ENCODE measurements around the gene TLCD5.
A peak's percentile ranks its signal among the peaks of the same experiment; 100 is the strongest.

Gene TLCD5

GRCh38 chr11:120335556-120335907, 10.4 kb downstream of the TLCD5 start:
- Histone ChIP-seq H3K9me3 (ENCODE audit: low read length) (no peaks in the 10 kb centered on the region), H3K9ac (ENCODE audit: low read length) (peak overlapping the region; percentile 70), H3K27me3 (ENCODE audit: insufficient read depth, low read length) (no peaks in the 10 kb centered on the region), H3K79me2 (ENCODE audit: insufficient read depth, low read length) (no peaks in the 10 kb centered on the region), H2AFZ (ENCODE audit: low read length) (no peak overlapping the region), H3K9me2 (ENCODE audit: low read depth, low read length) (no peaks in the 10 kb centered on the region), H3K36me3 (ENCODE audit: insufficient read depth, low read length) (no peaks in the 10 kb centered on the region), H3K27ac (ENCODE audit: low read depth, low read length, poor library complexity, severe bottlenecking) (peak overlapping the region; percentile 17), H3F3A (ENCODE audit: insufficient read depth, low read length) (peaks cover 6% of the 10 kb centered on the region; the same call in 1 of the 2 replicates), H4K20me1 (ENCODE audit: insufficient read depth, low read length) (no peaks in the 10 kb centered on the region), H3K4me1 (ENCODE audit: insufficient read depth, low read length, severe bottlenecking) (peaks cover 37% of the 10 kb centered on the region), H3K4me3 (ENCODE audit: low read depth, low read length, poor library complexity, severe bottlenecking) (peak overlapping the region; percentile 85), H3K4me2 (ENCODE audit: low read length) (peak overlapping the region; percentile 83)
- TF ChIP-seq CTCF (IDR thresholded peaks at IDR 0.05; ENCODE audit: low read length) (no peak), EZH2 (IDR thresholded peaks at IDR 0.05; ENCODE audit: borderline replicate concordance, low read length) (no peak)

- H3K27me3 ChIP-seq (ENCODE audit: insufficient read depth, low read length) = no peaks in the 10 kb centered on the region
- no peaks in the 10 kb centered on the region for H3K79me2 ChIP-seq (ENCODE audit: insufficient read depth, low read length)
- no peak for TF ChIP-seq EZH2 (IDR thresholded peaks at IDR 0.05; ENCODE audit: borderline replicate concordance, low read length)
- peak; percentile 66 for TF ChIP-seq CTCF (IDR thresholded peaks at IDR 0.05; ENCODE audit: low read length)
- no peak within 1 kb of the TSS for H2AFZ ChIP-seq (ENCODE audit: low read length)
- H3K9me3 ChIP-seq (ENCODE audit: low read length) = no peaks in the 10 kb centered on the region
- H3K27ac ChIP-seq (ENCODE audit: low read depth, low read length, poor library complexity, severe bottlenecking) = peak within 1 kb of the TSS; percentile 17
- H3K4me3 ChIP-seq (ENCODE audit: low read depth, low read length, poor library complexity, severe bottlenecking) = peak within 1 kb of the TSS; percentile 85
- H3K4me1 ChIP-seq (ENCODE audit: insufficient read depth, low read length, severe bottlenecking) = peaks cover 37% of the 10 kb centered on the region
- peak within 1 kb of the TSS; percentile 85 for H3K9ac ChIP-seq (ENCODE audit: low read length)
- H3F3A ChIP-seq (ENCODE audit: insufficient read depth, low read length) = peaks cover 6% of the 10 kb centered on the region; the same call in 1 of the 2 replicates
- H4K20me1 ChIP-seq (ENCODE audit: insufficient read depth, low read length) = no peaks in the 10 kb centered on the region
- no peaks in the 10 kb centered on the region for H3K9me2 ChIP-seq (ENCODE audit: low read depth, low read length)
- H3K36me3 ChIP-seq (ENCODE audit: insufficient read depth, low read length) = no peaks in the 10 kb centered on the region
- H3K4me2 ChIP-seq (ENCODE audit: low read length) = peak within 1 kb of the TSS; percentile 93
Observed at GRCh38 chr11:120335908-120336640, 11.0 kb downstream of the TLCD5 start, which contains the start of gene ARHGEF12. Gene ARHGEF12 (plus strand): TSS chr11:120336413. CDS start chr11:120337244, 831 bp downstream.

GRCh38 chr11:120336641-120337354, 11.7 kb downstream of the TLCD5 start:
- TF ChIP-seq EZH2 (IDR thresholded peaks at IDR 0.05; ENCODE audit: borderline replicate concordance, low read length) (no peak), CTCF (IDR thresholded peaks at IDR 0.05; ENCODE audit: low read length) (no peak)
- Histone ChIP-seq H3K36me3 (ENCODE audit: insufficient read depth, low read length) (no peaks in the 10 kb centered on the region), H3K4me3 (ENCODE audit: low read depth, low read length, poor library complexity, severe bottlenecking) (peak overlapping the region; percentile 85), H2AFZ (ENCODE audit: low read length) (no peak overlapping the region), H3K79me2 (ENCODE audit: insufficient read depth, low read length) (no peaks in the 10 kb centered on the region), H4K20me1 (ENCODE audit: insufficient read depth, low read length) (no peaks in the 10 kb centered on the region), H3K27ac (ENCODE audit: low read depth, low read length, poor library complexity, severe bottlenecking) (no peak overlapping the region), H3K4me1 (ENCODE audit: insufficient read depth, low read length, severe bottlenecking) (peaks cover 37% of the 10 kb centered on the region), H3F3A (ENCODE audit: insufficient read depth, low read length) (peaks cover 6% of the 10 kb centered on the region; the same call in 1 of the 2 replicates), H3K4me2 (ENCODE audit: low read length) (peak overlapping the region; percentile 93), H3K9me3 (ENCODE audit: low read length) (no peaks in the 10 kb centered on the region), H3K9me2 (ENCODE audit: low read depth, low read length) (no peaks in the 10 kb centered on the region), H3K9ac (ENCODE audit: low read length) (peak overlapping the region; percentile 85), H3K27me3 (ENCODE audit: insufficient read depth, low read length) (no peaks in the 10 kb centered on the region)

All from OCI-LY1 (cell line).